ENCODE data around the gene CD151. TPM values are rescaled to one million over a fixed set of nuclear protein-coding genes. Genes with fewer than 3 reads are reported as not detected.

CD151 gene
- polyA plus RNA-seq, 1 donor (not counting 4 experiments of a cell fraction or from before 2014, with no cell fraction given), result 434 TPM

DNA sequence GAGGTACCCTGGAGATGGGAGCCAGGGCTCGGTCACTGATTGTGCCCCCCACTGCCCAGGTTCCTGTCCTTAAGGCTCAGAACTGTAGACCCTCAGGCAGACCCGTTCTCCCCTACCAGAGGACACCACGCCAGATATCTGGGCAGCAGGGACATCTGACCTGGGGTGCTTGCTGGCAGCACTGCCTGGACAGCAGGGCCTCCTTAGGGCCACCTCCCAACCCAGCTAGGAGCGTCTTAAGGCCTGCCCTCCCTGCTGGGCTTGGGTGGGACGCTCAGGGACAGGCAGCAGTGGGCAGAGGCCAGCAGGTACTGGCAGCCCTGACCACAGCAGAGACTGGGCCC, 6.5 kb downstream of the CD151 start:
- H3K79me2 ChIP-seq (ENCODE audit: control insufficient read depth, insufficient read depth, low read length), result peaks cover 66% of the 10 kb centered on the region
- peaks cover 3% of the 10 kb centered on the region for H3K9me1 ChIP-seq (ENCODE audit: control insufficient read depth, extremely low read depth, insufficient read depth, low read length)
- H3K9ac ChIP-seq (ENCODE audit: control insufficient read depth, extremely low read depth, insufficient read depth, low read length), result peak overlapping the region; percentile 15
- FAIRE-seq (no peak), DNase-seq (ENCODE audit: low read depth, low spot score) (no peak)
- H3K4me1 ChIP-seq (ENCODE audit: control insufficient read depth, extremely low read depth, insufficient read depth, low read length), result peaks cover 35% of the 10 kb centered on the region
- H4K20me1 ChIP-seq (ENCODE audit: control insufficient read depth, extremely low read depth, insufficient read depth, low read length), result peaks cover 21% of the 10 kb centered on the region
- no peaks in the 10 kb centered on the region for H3K9me3 ChIP-seq (ENCODE audit: control insufficient read depth, low read depth, low read length)
- H3K36me3 ChIP-seq (ENCODE audit: control insufficient read depth in 2 of 2, extremely low read depth in 1 of 2, insufficient read depth in 2 of 2, low read length in 2 of 2), result peaks cover 28 to 30% of the 10 kb centered on the region in 2 experiments
- no peak overlapping the region for H2AFZ ChIP-seq (ENCODE audit: control insufficient read depth, low read length)
- H3K4me2 ChIP-seq (ENCODE audit: control insufficient read depth, extremely low read depth, insufficient read depth, low read depth, low read length), result no peak overlapping the region
- no peak overlapping the region for H3K27ac ChIP-seq (ENCODE audit: control insufficient read depth, insufficient read depth, low read length)
- H3K27me3 ChIP-seq (ENCODE audit: control insufficient read depth, extremely low read depth, insufficient read depth, low read length), result no peaks in the 10 kb centered on the region
- H3K4me3 ChIP-seq (ENCODE audit: control insufficient read depth in 2 of 3, extremely low read depth in 1 of 3, insufficient read depth in 2 of 3, low read depth in 1 of 3, low read length in 3 of 3), result no peak overlapping the region
- dilution Hi-C loops (cut with MboI; ENCODE audit: extremely low pct_ligation_motif_present, low sequenced_read_pairs), result no loop called here
- TF ChIP-seq, protein P1, sequence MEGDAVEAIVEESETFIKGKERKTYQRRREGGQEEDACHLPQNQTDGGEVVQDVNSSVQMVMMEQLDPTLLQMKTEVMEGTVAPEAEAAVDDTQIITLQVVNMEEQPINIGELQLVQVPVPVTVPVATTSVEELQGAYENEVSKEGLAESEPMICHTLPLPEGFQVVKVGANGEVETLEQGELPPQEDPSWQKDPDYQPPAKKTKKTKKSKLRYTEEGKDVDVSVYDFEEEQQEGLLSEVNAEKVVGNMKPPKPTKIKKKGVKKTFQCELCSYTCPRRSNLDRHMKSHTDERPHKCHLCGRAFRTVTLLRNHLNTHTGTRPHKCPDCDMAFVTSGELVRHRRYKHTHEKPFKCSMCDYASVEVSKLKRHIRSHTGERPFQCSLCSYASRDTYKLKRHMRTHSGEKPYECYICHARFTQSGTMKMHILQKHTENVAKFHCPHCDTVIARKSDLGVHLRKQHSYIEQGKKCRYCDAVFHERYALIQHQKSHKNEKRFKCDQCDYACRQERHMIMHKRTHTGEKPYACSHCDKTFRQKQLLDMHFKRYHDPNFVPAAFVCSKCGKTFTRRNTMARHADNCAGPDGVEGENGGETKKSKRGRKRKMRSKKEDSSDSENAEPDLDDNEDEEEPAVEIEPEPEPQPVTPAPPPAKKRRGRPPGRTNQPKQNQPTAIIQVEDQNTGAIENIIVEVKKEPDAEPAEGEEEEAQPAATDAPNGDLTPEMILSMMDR (optimal IDR thresholded peaks at IDR 0.05 in 1 of 3, IDR thresholded peaks at IDR 0.05 in 1 of 3, conservative IDR thresholded peaks at IDR 0.05 in 1 of 3; ENCODE audit: extremely low read depth in 1 of 3, insufficient read depth in 2 of 3, low read length in 3 of 3), result no peak
- TF ChIP-seq EZH2 (IDR thresholded peaks at IDR 0.05; ENCODE audit: low read length), result no peak

DNA sequence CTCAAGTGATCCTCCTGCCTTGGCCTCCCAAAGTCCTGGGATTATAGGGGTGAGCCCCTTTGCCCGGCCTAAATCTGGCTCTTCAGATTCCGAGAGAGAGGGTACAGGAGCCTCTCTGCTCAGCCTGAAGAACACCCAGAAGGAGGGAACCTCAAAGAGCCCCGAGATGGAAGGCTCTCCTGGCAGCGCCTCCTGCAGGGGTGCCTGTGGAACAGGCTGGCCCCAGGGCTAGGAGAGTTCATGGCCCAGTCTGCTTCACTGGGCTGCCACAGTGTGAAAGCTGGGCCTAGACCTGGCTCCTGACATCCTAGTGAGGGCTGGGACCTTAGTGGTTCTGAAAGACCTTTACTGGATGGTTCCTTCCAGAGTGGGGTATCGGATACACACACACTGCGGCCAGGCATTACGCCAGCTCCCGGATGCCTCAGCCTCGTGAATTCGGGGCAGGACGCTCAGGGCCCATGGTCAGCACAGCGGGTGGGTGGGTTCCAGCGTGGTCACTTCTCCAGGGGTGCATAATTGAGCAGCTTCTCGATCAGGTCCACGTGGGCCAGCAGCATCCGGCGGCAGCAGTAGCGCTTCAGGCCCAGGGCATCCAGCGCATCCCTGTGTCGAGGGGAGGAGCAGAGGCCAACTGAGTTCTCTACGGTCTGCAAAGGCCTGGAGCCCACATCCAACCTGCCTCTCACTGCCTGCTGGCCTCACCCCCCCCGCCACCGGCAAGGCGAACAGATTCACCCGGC, 7.3 kb downstream of the CD151 start:
- peaks cover 20% of the 10 kb centered on the region for H4K20me1 ChIP-seq (ENCODE audit: control insufficient read depth, extremely low read depth, insufficient read depth, low read length)
- H3K27me3 ChIP-seq (ENCODE audit: control insufficient read depth, extremely low read depth, insufficient read depth, low read length), result no peaks in the 10 kb centered on the region
- H3K4me1 ChIP-seq (ENCODE audit: control insufficient read depth, extremely low read depth, insufficient read depth, low read length), result peaks cover 34% of the 10 kb centered on the region
- TF ChIP-seq, protein P1 (optimal IDR thresholded peaks at IDR 0.05 in 1 of 3, IDR thresholded peaks at IDR 0.05 in 1 of 3, conservative IDR thresholded peaks at IDR 0.05 in 1 of 3; ENCODE audit: extremely low read depth in 1 of 3, insufficient read depth in 2 of 3, low read length in 3 of 3), result peak in 2 of 3 experiments; percentile 63 to 74
- no peak for TF ChIP-seq EZH2 (IDR thresholded peaks at IDR 0.05; ENCODE audit: low read length)
- peaks cover 28 to 30% of the 10 kb centered on the region in 2 experiments for H3K36me3 ChIP-seq (ENCODE audit: control insufficient read depth in 2 of 2, extremely low read depth in 1 of 2, insufficient read depth in 2 of 2, low read length in 2 of 2)
- dilution Hi-C loops (cut with MboI; ENCODE audit: extremely low pct_ligation_motif_present, low sequenced_read_pairs), result no loop called here
- H3K4me3 ChIP-seq (ENCODE audit: control insufficient read depth in 2 of 3, extremely low read depth in 1 of 3, insufficient read depth in 2 of 3, low read depth in 1 of 3, low read length in 3 of 3), result peak overlapping the region; percentile 92 to 96 (median 95)
- H3K79me2 ChIP-seq (ENCODE audit: control insufficient read depth, insufficient read depth, low read length), result peaks cover 63% of the 10 kb centered on the region
- peaks cover 3% of the 10 kb centered on the region for H3K9me1 ChIP-seq (ENCODE audit: control insufficient read depth, extremely low read depth, insufficient read depth, low read length)
- no peaks in the 10 kb centered on the region for H3K9me3 ChIP-seq (ENCODE audit: control insufficient read depth, low read depth, low read length)
- peak overlapping the region; percentile 90 for H3K9ac ChIP-seq (ENCODE audit: control insufficient read depth, extremely low read depth, insufficient read depth, low read length)
- peak overlapping the region; percentile 82 for H3K4me2 ChIP-seq (ENCODE audit: control insufficient read depth, extremely low read depth, insufficient read depth, low read depth, low read length)
- no peak overlapping the region for H2AFZ ChIP-seq (ENCODE audit: control insufficient read depth, low read length)
- no peak overlapping the region for H3K27ac ChIP-seq (ENCODE audit: control insufficient read depth, insufficient read depth, low read length)
- no peak for DNase-seq (ENCODE audit: low read depth, low spot score)
- no peak for FAIRE-seq
